NOMO-1 treated with dmso at 0.1 percent for 144 hours (cell line): ENCODE data around the gene MLKL.
"Not testable (repeated sequence)": the region's sequence is repeated elsewhere in the genome, so short reads cannot be mapped to it uniquely, and the experiment has no call there.

Experiments used
- DNase-seq: peaks from one replicate; lab custom pipeline; 2025; ENCODE audit not compliant: unreplicated experiment; lab: John Stamatoyannopoulos, UW

Gene MLKL

GRCh38 chr16:74700116-74700437 lies 585 bp downstream of the MLKL start:
- no peak for DNase-seq

GRCh38 chr16:74699666-74700065 lies 996 bp downstream of the MLKL start:
- no peak for DNase-seq

- DNase-seq: peak; percentile 43
These were observed 2.4 kb downstream of the MLKL start for GRCh38 chr16:74698222-74698621.

GRCh38 chr16:74695450-74696422 lies 4.9 kb downstream of the MLKL start:
- peak; percentile 45 for DNase-seq

GRCh38 chr16:74691093-74691855 lies 9.4 kb downstream of the MLKL start:
- no peak for DNase-seq

GRCh38 chr16:74682556-74682955 lies 18.1 kb downstream of the MLKL start:
- no peak for DNase-seq

GRCh38 chr16:74680681-74681080 lies 20.0 kb downstream of the MLKL start:
- DNase-seq: no peak

GRCh38 chr16:74679983-74680382 lies 20.7 kb downstream of the MLKL start:
- no peak for DNase-seq

GRCh38 chr16:74677868-74678267 lies 22.8 kb downstream of the MLKL start:
- no peak for DNase-seq

- no peak for DNase-seq
These were observed 26.8 kb downstream of the MLKL start for GRCh38 chr16:74673876-74674275.

- DNase-seq: not testable (repeated sequence)
These were observed 31.8 kb downstream of the MLKL start for GRCh38 chr16:74668877-74669276.

GRCh38 chr16:74667255-74667700 lies 33.4 kb downstream of the MLKL start:
- no peak for DNase-seq

- DNase-seq: peak; percentile 98
These were observed 34.0 kb downstream of the MLKL start, which contains the start of gene RFWD3 for GRCh38 chr16:74666425-74667254. Gene RFWD3 (minus strand): TSS chr16:74666877. CDS start chr16:74661449, 5,428 bp downstream.

- no peak for DNase-seq
These were observed 34.6 kb downstream of the MLKL start for GRCh38 chr16:74666010-74666421.

GRCh38 chr16:74661064-74661463 lies 39.6 kb downstream of the MLKL start:
- no peak for DNase-seq

GRCh38 chr16:74660383-74660782 lies 40.3 kb downstream of the MLKL start:
- no peak for DNase-seq

GRCh38 chr16:74659041-74659440 lies 41.6 kb downstream of the MLKL start:
- no peak for DNase-seq

GRCh38 chr16:74657870-74658642 lies 42.6 kb downstream of the MLKL start:
- DNase-seq: no peak

- DNase-seq: no peak
These were observed 46.1 kb downstream of the MLKL start for GRCh38 chr16:74654536-74655050.

- DNase-seq: not testable (repeated sequence)
These were observed 47.8 kb downstream of the MLKL start for GRCh38 chr16:74652883-74653282.
